NCI-H1105 treated with DMSO at 0.1 percent for 48 hours (cell line): ENCODE measurements around the gene KCNK1.
"Not testable (repeated sequence)": the region's sequence is repeated elsewhere in the genome, so short reads cannot be mapped to it uniquely, and the experiment has no call there.

Source experiments
- DNase-seq: peaks from one replicate; lab custom pipeline; 2025; lab: John Stamatoyannopoulos, UW

KCNK1 gene

GRCh38 chr1:233607252-233608119 lies 6.4 kb upstream of the KCNK1 start:
- no peak for DNase-seq

GRCh38 chr1:233608988-233609387 lies 4.9 kb upstream of the KCNK1 start:
- no peak for DNase-seq

GRCh38 chr1:233609926-233610325 lies 4.0 kb upstream of the KCNK1 start:
- DNase-seq = no peak

GRCh38 chr1:233610628-233611027 lies 3.3 kb upstream of the KCNK1 start:
- no peak for DNase-seq

GRCh38 chr1:233611363-233611762 lies 2.5 kb upstream of the KCNK1 start:
- DNase-seq = not testable (repeated sequence)

GRCh38 chr1:233614173-233614742 lies 352 bp downstream of the KCNK1 start:
- DNase-seq = peak; percentile 24

- DNase-seq = no peak
Measured at GRCh38 chr1:233614743-233615521, 1.0 kb downstream of the KCNK1 start.

- no peak for DNase-seq
Measured at GRCh38 chr1:233615571-233615970, 1.7 kb downstream of the KCNK1 start.

GRCh38 chr1:233617025-233617424 lies 3.1 kb downstream of the KCNK1 start:
- no peak for DNase-seq

- not testable (repeated sequence) for DNase-seq
Measured at GRCh38 chr1:233619414-233619813, 5.5 kb downstream of the KCNK1 start.

- no peak for DNase-seq
Measured at GRCh38 chr1:233620065-233620464, 6.2 kb downstream of the KCNK1 start.

- DNase-seq = no peak
Measured at GRCh38 chr1:233621923-233622322, 8.0 kb downstream of the KCNK1 start.

GRCh38 chr1:233624289-233624688 lies 10.4 kb downstream of the KCNK1 start:
- DNase-seq = no peak

GRCh38 chr1:233625087-233625486 lies 11.2 kb downstream of the KCNK1 start:
- DNase-seq = no peak

- no peak for DNase-seq
Measured at GRCh38 chr1:233625510-233625981, 11.6 kb downstream of the KCNK1 start.

GRCh38 chr1:233627376-233627775 lies 13.5 kb downstream of the KCNK1 start:
- no peak for DNase-seq

- DNase-seq = no peak
Measured at GRCh38 chr1:233627823-233628222, 13.9 kb downstream of the KCNK1 start.

- DNase-seq = no peak
Measured at GRCh38 chr1:233629305-233629935, 15.5 kb downstream of the KCNK1 start.

- DNase-seq = no peak
Measured at GRCh38 chr1:233631810-233632405, 18.0 kb downstream of the KCNK1 start.

GRCh38 chr1:233632436-233632835 lies 18.5 kb downstream of the KCNK1 start:
- DNase-seq = no peak

- DNase-seq = no peak
Measured at GRCh38 chr1:233635765-233636502, 22.0 kb downstream of the KCNK1 start.
